ENCODE measurements around the gene PHAX.
"Not testable (repeated sequence)": the region's sequence is repeated elsewhere in the genome, so short reads cannot be mapped to it uniquely, and the experiment has no call there.

Gene PHAX

DNA sequence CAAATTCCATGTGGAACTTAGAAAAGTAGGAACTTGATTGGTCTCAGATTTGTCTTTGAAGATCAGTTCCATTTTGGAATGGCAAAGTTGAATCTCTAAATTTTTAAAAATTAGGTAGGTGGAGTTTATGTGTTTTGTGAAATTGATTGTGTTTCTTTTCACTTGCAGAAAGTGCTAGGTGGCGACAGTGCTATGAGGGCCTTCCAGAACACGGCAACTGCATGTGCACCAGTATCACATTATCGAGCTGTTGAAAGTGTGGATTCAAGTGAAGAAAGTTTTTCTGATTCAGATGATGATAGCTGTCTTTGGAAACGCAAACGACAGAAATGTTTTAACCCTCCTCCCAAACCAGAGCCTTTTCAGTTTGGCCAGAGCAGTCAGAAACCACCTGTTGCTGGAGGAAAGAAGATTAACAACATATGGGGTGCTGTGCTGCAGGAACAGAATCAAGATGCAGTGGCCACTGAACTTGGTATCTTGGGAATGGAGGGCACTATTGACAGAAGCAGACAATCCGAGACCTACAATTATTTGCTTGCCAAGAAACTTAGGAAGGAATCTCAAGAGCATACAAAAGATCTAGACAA lies 2.8 kb downstream of the PHAX start:
- Histone ChIP-seq H3K4me1 (ENCODE audit: control insufficient read depth, insufficient read depth, low read length, poor library complexity, severe bottlenecking) (peaks cover 6% of the 10 kb centered on the region), H3K4me3 (ENCODE audit: extremely low read depth, insufficient read depth, low read length, poor library complexity, severe bottlenecking) (no peak overlapping the region), H3K36me3 (ENCODE audit: control insufficient read depth, insufficient read depth, low read length) (peaks cover 47% of the 10 kb centered on the region), H3K9me3 (ENCODE audit: control insufficient read depth, low read length) (no peaks in the 10 kb centered on the region), H3K27ac (ENCODE audit: low read depth, low read length, severe bottlenecking) (no peak overlapping the region)
- WGBS, 2 experiments (ENCODE audit: insufficient coverage in 2 of 2) = 96 to 97% methylated on average over 3 to 4 of the region's 6 CpGs

DNA sequence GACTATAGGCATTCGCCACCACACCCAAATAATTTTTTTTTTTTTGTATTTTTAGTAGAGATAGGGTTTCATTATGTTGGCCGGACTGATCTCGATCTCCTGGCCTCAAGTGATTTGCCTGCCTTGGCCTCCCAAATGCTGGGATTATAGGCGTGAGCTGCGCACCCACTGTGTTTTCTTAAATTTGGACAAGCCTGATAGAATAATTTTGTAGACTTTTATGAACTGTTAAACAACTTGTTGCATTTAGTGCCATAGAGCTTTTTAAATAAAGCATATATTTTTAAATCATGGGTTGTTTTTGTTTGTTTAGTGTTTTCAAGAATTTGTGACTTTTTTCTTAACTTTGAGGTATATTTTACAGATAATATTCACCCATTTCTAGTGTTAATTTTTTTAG lies 4.8 kb downstream of the PHAX start:
- Histone ChIP-seq H3K4me1 (ENCODE audit: control insufficient read depth, insufficient read depth, low read length, poor library complexity, severe bottlenecking) (peaks cover 6% of the 10 kb centered on the region), H3K36me3 (ENCODE audit: control insufficient read depth, insufficient read depth, low read length) (peaks cover 65% of the 10 kb centered on the region)

DNA sequence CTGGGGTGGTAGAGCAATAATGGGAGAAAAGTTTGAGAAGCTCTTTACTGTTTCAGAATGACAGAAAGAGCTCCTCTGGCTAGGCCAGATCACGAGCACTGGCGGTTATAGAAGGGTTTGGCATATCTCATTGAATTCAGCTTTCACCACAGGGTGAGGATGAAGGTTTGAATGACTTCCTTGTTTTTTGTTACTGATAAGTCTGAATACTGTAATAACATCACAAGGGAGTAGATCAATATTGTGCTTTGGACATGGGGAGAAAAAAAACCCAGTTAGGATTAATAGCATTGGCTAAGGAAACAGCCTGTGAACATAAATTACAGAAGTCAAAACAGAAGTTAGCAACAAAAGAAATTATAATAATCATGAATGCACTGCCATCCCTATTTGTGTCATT lies 9.4 kb downstream of the PHAX start:
- no peaks in the 10 kb centered on the region for H3K4me1 ChIP-seq (ENCODE audit: control insufficient read depth, insufficient read depth, low read length, poor library complexity, severe bottlenecking)
- no peak overlapping the region for H3K27ac ChIP-seq (ENCODE audit: low read depth, low read length, severe bottlenecking)
- WGBS, 2 experiments (ENCODE audit: insufficient coverage in 2 of 2) = 95% methylated on average over 2 of the region's 2 CpGs; no CpG with 5 or more reads in 1 of the 2 experiments
- peaks cover 90% of the 10 kb centered on the region for H3K36me3 ChIP-seq (ENCODE audit: control insufficient read depth, insufficient read depth, low read length)
- H3K9me3 ChIP-seq (ENCODE audit: control insufficient read depth, low read length) = no peaks in the 10 kb centered on the region
- no peak overlapping the region for H3K4me3 ChIP-seq (ENCODE audit: extremely low read depth, insufficient read depth, low read length, poor library complexity, severe bottlenecking)

More for the DNA sequence above, 4.8 kb downstream of the PHAX start:
- H3K9me3 ChIP-seq (ENCODE audit: control insufficient read depth, low read length) = no peaks in the 10 kb centered on the region
- no CpG with 5 or more reads among the region's 5 CpGs for WGBS, 2 experiments (ENCODE audit: insufficient coverage in 2 of 2)
- no peak overlapping the region for H3K4me3 ChIP-seq (ENCODE audit: extremely low read depth, insufficient read depth, low read length, poor library complexity, severe bottlenecking)
- no peak overlapping the region for H3K27ac ChIP-seq (ENCODE audit: low read depth, low read length, severe bottlenecking)

DNA sequence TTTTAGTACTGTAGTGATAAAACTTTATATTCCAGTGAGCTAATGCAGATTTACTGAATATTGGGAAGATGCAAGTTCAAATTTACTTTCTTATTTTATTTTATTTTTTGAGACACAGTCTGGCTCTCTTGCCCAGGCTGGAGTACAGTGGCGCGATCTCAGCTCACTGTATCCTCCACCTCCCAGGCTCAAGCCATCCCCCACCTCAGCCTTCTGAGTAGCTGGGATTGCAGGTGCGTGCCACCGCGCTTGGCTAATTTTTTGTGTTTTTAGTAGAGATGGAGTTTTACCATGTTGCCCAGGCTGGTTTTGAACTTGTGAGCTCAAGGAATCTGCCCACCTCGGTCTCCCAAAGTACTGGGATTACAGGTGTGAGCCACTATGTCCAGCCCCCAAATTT lies 9.9 kb downstream of the PHAX start:
- Histone ChIP-seq H3K4me3 (ENCODE audit: extremely low read depth, insufficient read depth, low read length, poor library complexity, severe bottlenecking) (no peak overlapping the region), H3K4me1 (ENCODE audit: control insufficient read depth, insufficient read depth, low read length, poor library complexity, severe bottlenecking) (no peaks in the 10 kb centered on the region), H3K27ac (ENCODE audit: low read depth, low read length, severe bottlenecking) (no peak overlapping the region), H3K9me3 (ENCODE audit: control insufficient read depth, low read length) (no peaks in the 10 kb centered on the region), H3K36me3 (ENCODE audit: control insufficient read depth, insufficient read depth, low read length) (peaks cover 92% of the 10 kb centered on the region)
- 94 to 100% methylated on average over 2 of the region's 6 CpGs for WGBS, 2 experiments (ENCODE audit: insufficient coverage in 2 of 2)

DNA sequence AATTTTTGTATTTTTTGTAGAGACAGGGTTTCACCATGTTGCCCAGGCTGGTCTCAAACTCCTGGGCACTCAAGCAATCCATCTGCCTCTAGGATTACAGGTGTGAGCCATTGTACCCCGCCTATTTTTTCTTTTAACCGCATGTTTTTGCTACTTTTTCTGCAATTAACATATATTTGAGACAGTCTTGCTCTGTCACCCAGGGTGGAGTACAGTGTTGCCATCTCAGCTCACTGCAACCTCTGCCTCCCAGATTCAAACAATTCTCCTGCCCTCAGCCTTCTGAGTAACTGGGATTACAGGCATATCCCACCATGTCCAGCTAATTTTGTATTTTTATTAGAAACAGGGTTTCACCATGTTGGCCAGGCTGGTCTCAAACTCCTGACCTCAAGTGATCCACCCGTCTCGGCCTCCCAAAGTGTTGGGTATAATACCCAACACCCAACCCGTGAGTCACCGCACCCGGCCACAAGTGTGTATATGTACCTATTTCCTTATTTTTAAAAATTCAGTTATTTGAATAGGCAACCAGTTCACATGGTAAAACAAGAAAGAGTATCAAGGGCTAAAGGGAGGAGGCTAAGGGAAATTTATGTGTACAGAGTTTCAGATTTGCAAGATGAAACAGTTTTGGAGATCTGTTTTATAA lies 13.3 kb downstream of the PHAX start:
- 93 to 96% methylated on average over 4 of the region's 7 CpGs for WGBS, 2 experiments (ENCODE audit: insufficient coverage in 2 of 2)
- H3K4me1 ChIP-seq (ENCODE audit: control insufficient read depth, insufficient read depth, low read length, poor library complexity, severe bottlenecking) = no peaks in the 10 kb centered on the region
- no peak overlapping the region for H3K4me3 ChIP-seq (ENCODE audit: extremely low read depth, insufficient read depth, low read length, poor library complexity, severe bottlenecking)
- no peak overlapping the region for H3K27ac ChIP-seq (ENCODE audit: low read depth, low read length, severe bottlenecking)
- H3K36me3 ChIP-seq (ENCODE audit: control insufficient read depth, insufficient read depth, low read length) = peaks cover 94% of the 10 kb centered on the region
- no peaks in the 10 kb centered on the region for H3K9me3 ChIP-seq (ENCODE audit: control insufficient read depth, low read length)

DNA sequence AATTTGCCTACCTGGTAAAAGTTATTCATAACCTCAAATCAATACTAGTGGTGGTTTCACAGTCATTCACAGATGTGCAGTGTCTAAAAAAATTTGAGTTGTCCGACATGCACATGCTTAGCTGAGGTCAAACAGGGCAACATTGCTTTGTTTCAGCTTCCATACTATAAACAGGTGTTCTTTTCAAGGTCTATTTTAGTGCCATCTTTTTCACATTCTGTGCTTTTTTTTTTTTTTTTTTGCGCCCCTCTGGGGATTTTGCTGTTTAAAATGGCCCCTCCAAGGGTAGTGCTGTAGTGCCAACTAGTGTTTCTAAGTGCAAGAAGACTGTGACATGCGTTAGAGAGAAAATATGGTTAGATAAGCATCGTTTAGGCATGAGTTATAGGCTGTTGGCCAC lies 14.5 kb downstream of the PHAX start:
- 88 to 100% methylated on average over 1 to 2 of the region's 4 CpGs for whole genome bisulfite sequencing, 2 experiments (ENCODE audit: insufficient coverage in 2 of 2)
- H3K36me3 ChIP-seq (ENCODE audit: control insufficient read depth, insufficient read depth, low read length) = peaks cover 88% of the 10 kb centered on the region

DNA sequence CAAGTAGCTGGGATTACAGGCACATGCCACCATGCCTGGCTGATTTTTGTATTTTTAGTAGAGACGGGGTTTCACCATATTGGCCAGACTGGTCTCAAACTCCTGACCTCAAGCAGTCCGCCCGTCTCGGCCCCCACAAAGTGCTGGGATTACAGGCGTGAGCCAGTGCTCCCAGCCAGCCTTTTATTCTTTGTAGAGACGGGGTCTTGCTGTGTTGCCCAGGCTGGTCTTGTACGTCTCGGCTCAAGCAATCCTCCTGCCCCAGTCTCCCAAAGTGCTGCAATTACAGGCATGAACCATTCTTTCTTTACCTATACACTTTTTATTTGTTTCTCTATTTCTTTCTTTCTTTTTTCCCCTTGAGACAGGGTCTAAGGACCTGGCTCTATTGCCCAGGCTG lies 16.9 kb downstream of the PHAX start:
- H3K27ac ChIP-seq (ENCODE audit: low read depth, low read length, severe bottlenecking); H3K9me3 ChIP-seq (ENCODE audit: control insufficient read depth, low read length); H3K4me3 ChIP-seq (ENCODE audit: extremely low read depth, insufficient read depth, low read length, poor library complexity, severe bottlenecking); H3K4me1 ChIP-seq (ENCODE audit: control insufficient read depth, insufficient read depth, low read length, poor library complexity, severe bottlenecking): not testable (repeated sequence)
- peaks cover 82% of the 10 kb centered on the region for H3K36me3 ChIP-seq (ENCODE audit: control insufficient read depth, insufficient read depth, low read length)
- WGBS, 2 experiments (ENCODE audit: insufficient coverage in 2 of 2) = 96 to 97% methylated on average over 8 of the region's 8 CpGs

More for the DNA sequence above, 14.5 kb downstream of the PHAX start:
- H3K9me3 ChIP-seq (ENCODE audit: control insufficient read depth, low read length) = no peaks in the 10 kb centered on the region
- H3K4me3 ChIP-seq (ENCODE audit: extremely low read depth, insufficient read depth, low read length, poor library complexity, severe bottlenecking) = no peak overlapping the region
- no peaks in the 10 kb centered on the region for H3K4me1 ChIP-seq (ENCODE audit: control insufficient read depth, insufficient read depth, low read length, poor library complexity, severe bottlenecking)
- H3K27ac ChIP-seq (ENCODE audit: low read depth, low read length, severe bottlenecking) = no peak overlapping the region

DNA sequence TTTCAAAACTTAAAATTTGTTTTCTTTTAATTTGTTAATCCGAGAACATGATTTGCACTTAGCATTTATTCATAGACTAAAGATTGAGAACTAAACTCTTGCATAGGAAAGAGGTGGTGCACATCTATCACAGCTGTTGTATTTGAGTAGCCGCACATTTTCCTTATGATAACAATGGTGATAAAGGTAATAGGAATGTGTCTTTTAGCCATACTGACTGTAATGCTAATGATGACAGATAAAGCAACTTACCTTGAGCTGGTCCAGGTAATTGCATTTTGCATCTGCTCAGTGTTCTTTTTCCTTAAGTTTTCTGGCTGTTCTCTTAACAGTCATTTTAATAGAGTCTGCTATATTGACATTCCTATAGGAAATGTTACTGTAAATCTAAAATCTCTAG lies 19.0 kb downstream of the PHAX start:
- no peaks in the 10 kb centered on the region for H3K9me3 ChIP-seq (ENCODE audit: control insufficient read depth, low read length)
- peaks cover 11% of the 10 kb centered on the region for H3K4me1 ChIP-seq (ENCODE audit: control insufficient read depth, insufficient read depth, low read length, poor library complexity, severe bottlenecking)
- 80 to 100% methylated on average over 1 of the region's 2 CpGs for WGBS, 2 experiments (ENCODE audit: insufficient coverage in 2 of 2)
- no peak overlapping the region for H3K27ac ChIP-seq (ENCODE audit: low read depth, low read length, severe bottlenecking)
- peaks cover 72% of the 10 kb centered on the region for H3K36me3 ChIP-seq (ENCODE audit: control insufficient read depth, insufficient read depth, low read length)
- H3K4me3 ChIP-seq (ENCODE audit: extremely low read depth, insufficient read depth, low read length, poor library complexity, severe bottlenecking) = no peak overlapping the region

DNA sequence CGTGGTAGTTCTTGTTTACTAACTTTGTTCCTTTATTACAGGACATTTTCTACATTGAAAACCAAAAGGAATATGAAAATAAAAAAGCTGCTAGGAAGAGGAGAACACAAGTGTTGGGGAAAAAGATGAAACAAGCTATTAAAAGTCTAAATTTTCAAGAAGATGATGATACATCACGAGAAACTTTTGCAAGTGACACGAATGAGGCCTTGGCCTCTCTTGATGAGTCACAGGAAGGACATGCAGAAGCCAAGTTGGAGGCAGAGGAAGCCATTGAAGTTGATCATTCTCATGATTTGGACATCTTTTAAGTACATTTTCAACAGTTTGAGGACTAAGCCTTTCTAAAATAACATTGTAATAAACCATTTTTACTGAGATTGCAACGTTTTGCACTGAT lies 23.8 kb downstream of the PHAX start:
- 53 to 78% methylated on average over 2 of the region's 4 CpGs for WGBS, 2 experiments (ENCODE audit: insufficient coverage in 2 of 2)
- Histone ChIP-seq H3K36me3 (ENCODE audit: control insufficient read depth, insufficient read depth, low read length) (peaks cover 51% of the 10 kb centered on the region), H3K4me3 (ENCODE audit: extremely low read depth, insufficient read depth, low read length, poor library complexity, severe bottlenecking) (no peak overlapping the region), H3K27ac (ENCODE audit: low read depth, low read length, severe bottlenecking) (peak overlapping the region; percentile 88), H3K4me1 (ENCODE audit: control insufficient read depth, insufficient read depth, low read length, poor library complexity, severe bottlenecking) (peaks cover 11% of the 10 kb centered on the region), H3K9me3 (ENCODE audit: control insufficient read depth, low read length) (no peaks in the 10 kb centered on the region)

DNA sequence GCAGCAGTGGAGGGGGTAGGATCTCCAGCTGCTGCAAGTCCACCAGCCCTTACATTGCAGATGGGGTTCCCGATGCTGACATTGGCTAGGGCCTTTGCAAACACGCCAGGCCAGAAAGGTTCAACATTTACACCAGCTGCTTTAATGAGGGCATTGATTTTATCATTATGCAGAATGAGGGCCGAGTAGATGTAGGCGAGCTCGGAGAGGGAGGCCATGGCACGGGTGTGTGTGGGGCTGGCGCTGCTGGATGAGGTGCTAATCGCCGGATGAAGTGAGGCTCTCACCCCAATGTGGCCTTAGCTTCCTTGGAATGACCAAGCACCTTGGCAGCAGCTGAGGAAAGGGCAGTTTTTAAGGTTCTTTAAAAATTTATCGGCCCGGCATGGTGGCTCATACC lies 27.4 kb downstream of the PHAX start:
- peaks cover 26% of the 10 kb centered on the region for H3K36me3 ChIP-seq (ENCODE audit: control insufficient read depth, insufficient read depth, low read length)
- H3K9me3 ChIP-seq (ENCODE audit: control insufficient read depth, low read length) = no peaks in the 10 kb centered on the region
- H3K27ac ChIP-seq (ENCODE audit: low read depth, low read length, severe bottlenecking) = no peak overlapping the region
- 94 to 96% methylated on average over 8 to 11 of the region's 11 CpGs for WGBS, 2 experiments (ENCODE audit: insufficient coverage in 2 of 2)
- peaks cover 11% of the 10 kb centered on the region for H3K4me1 ChIP-seq (ENCODE audit: control insufficient read depth, insufficient read depth, low read length, poor library complexity, severe bottlenecking)
- H3K4me3 ChIP-seq (ENCODE audit: extremely low read depth, insufficient read depth, low read length, poor library complexity, severe bottlenecking) = no peak overlapping the region

DNA sequence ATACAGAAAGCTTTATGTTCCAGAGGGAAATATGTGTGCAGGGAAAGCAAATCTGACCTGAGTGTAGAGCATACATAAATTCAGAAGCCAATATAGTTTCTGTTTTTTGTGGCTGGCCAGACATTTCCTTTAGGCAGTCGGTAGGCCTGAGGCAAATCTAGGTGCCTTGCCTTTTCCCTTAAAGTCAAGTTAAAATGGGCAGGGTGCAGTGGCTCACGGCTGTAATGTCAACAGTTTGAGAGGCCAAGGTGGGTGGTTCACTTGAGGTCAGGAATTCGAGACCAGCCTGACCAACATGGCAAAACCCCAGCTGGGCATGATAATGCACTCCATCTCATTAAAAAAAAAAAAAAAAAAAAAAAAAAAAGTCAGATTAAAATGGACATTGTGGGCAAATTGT lies 31.2 kb downstream of the PHAX start:
- Histone ChIP-seq H3K36me3 (ENCODE audit: control insufficient read depth, insufficient read depth, low read length) (peaks cover 5% of the 10 kb centered on the region), H3K4me1 (ENCODE audit: control insufficient read depth, insufficient read depth, low read length, poor library complexity, severe bottlenecking) (no peaks in the 10 kb centered on the region), H3K4me3 (ENCODE audit: extremely low read depth, insufficient read depth, low read length, poor library complexity, severe bottlenecking) (no peak overlapping the region), H3K27ac (ENCODE audit: low read depth, low read length, severe bottlenecking) (no peak overlapping the region), H3K9me3 (ENCODE audit: control insufficient read depth, low read length) (no peaks in the 10 kb centered on the region)
- 81 to 100% methylated on average over 1 to 2 of the region's 3 CpGs for WGBS, 2 experiments (ENCODE audit: insufficient coverage in 2 of 2)

Measured in mesodermal cell (in vitro differentiated cells).